H1 (cell line): Measurements from ENCODE around the gene SCAPER. TPM values are rescaled to one million over a fixed set of nuclear protein-coding genes. Genes with fewer than 3 reads are reported as not detected.

ENCODE experiments used
- CTCF ChIA-PET: fragments of 300-600 bp; sonication (Branson Sonifier 250); formaldehyde crosslinking; loops from one replicate; lab custom pipeline; 2021; ENCODE audit not compliant: partially characterized antibody; lab: Charles Lee
- POLR2A ChIA-PET: fragments of 300-600 bp; sonication (Branson Sonifier 250); formaldehyde crosslinking; loops from one replicate; lab custom pipeline; 2021; ENCODE audit warnings: inconsistent platforms; ENCODE audit not compliant: partially characterized antibody; lab: Charles Lee
- DNase-seq, 2 experiments: peaks; one replicate each; pipeline versions ENCODE4 v3.0.0 to v3.0.0-alpha.2; 2010 to 2022; ENCODE audit warnings: low spot score in 2 of 2, low read depth in 1 of 2, mixed read lengths in 1 of 2
- FAIRE-seq: peaks from 2 replicates; lab custom pipeline; 2011; peaks lifted over from hg19 to GRCh38; lab: Jason Lieb, UNC
- H2AFZ ChIP-seq: 2 replicates; pipeline ENCODE4 v1.8.1; 2012; ENCODE audit warnings: low read length, inconsistent platforms
- H2AK5ac ChIP-seq: 2 replicates; pipeline ENCODE4 v1.6.1; 2013; ENCODE audit warnings: low read depth, low read length
- H2BK120ac ChIP-seq: replicated peaks from 2 replicates; pipeline ENCODE3; 2013; ENCODE audit warnings: low read depth, low read length, inconsistent platforms
- H2BK12ac ChIP-seq: 2 replicates; pipeline ENCODE4 v1.6.1; 2013; ENCODE audit warnings: low read depth, low read length
- H2BK15ac ChIP-seq: 2 replicates; pipeline ENCODE4 v1.6.1; 2013; ENCODE audit warnings: low read length
- H2BK20ac ChIP-seq: 2 replicates; pipeline ENCODE4 v1.6.1; 2013; ENCODE audit warnings: low read length
- H2BK5ac ChIP-seq: 2 replicates; pipeline ENCODE4 v1.6.1; 2013; ENCODE audit warnings: low read depth, low read length
- H3K14ac ChIP-seq: 2 replicates; pipeline ENCODE4 v1.6.1; 2013; ENCODE audit warnings: inconsistent platforms; ENCODE audit not compliant: insufficient read length
- H3K18ac ChIP-seq: 2 replicates; pipeline ENCODE4 v1.6.1; 2013; ENCODE audit warnings: low read length; ENCODE audit errors: extremely low read depth
- H3K23ac ChIP-seq: 2 replicates; pipeline ENCODE4 v1.6.1; 2013; ENCODE audit warnings: inconsistent platforms; ENCODE audit not compliant: insufficient read length
- H3K23me2 ChIP-seq: 2 replicates; pipeline ENCODE4 v1.6.1; 2013; ENCODE audit warnings: low read depth, low read length
- H3K27ac ChIP-seq: 2 replicates; pipeline ENCODE4 v1.6.1; 2011; ENCODE audit warnings: low read depth, low read length, inconsistent platforms
- H3K27me3 ChIP-seq, 4 experiments: replicated peaks in 1 of 4; 1 replicate in 1 of 4; 2 replicates in 3 of 4; pipeline versions ENCODE4 v1.6.1 to v1.8.1; 2011 to 2013; ENCODE audit warnings: low read length in 3 of 4, mild to moderate bottlenecking in 3 of 4, inconsistent platforms in 2 of 4, mixed read lengths in 2 of 4, moderate library complexity in 1 of 4; ENCODE audit not compliant: control insufficient read depth in 3 of 4, insufficient read depth in 3 of 4; ENCODE audit errors: extremely low read depth in 1 of 4
- H3K36me3 ChIP-seq, 4 experiments: 2 replicates each; pipeline versions ENCODE4 v1.6.1 to v1.8.1; 2011 to 2013; ENCODE audit warnings: mild to moderate bottlenecking in 4 of 4, low read length in 3 of 4, moderate library complexity in 2 of 4, control low read depth in 1 of 4, inconsistent platforms in 1 of 4; ENCODE audit not compliant: insufficient read depth in 4 of 4, control insufficient read depth in 2 of 4
- H3K4ac ChIP-seq: replicated peaks from 2 replicates; pipeline ENCODE3; 2013; ENCODE audit warnings: low read length, low read depth, mixed read lengths, inconsistent platforms; ENCODE audit not compliant: insufficient read length
- H3K4me1 ChIP-seq, 4 experiments: replicated peaks in 1 of 4; 1 replicate in 1 of 4; 2 replicates in 3 of 4; pipeline versions ENCODE4 v1.6.1 to v1.8.1; 2011 to 2013; ENCODE audit warnings: low read length in 3 of 4, inconsistent platforms in 2 of 4, mixed read lengths in 1 of 4; ENCODE audit not compliant: insufficient read depth in 4 of 4, control insufficient read depth in 3 of 4
- H3K4me2 ChIP-seq, 2 experiments: 2 replicates each; pipeline versions ENCODE4 v1.6.1 to v1.8.1; 2011 to 2013; ENCODE audit warnings: low read depth in 2 of 2, low read length in 2 of 2, control low read depth in 1 of 2, inconsistent platforms in 1 of 2, mild to moderate bottlenecking in 1 of 2; ENCODE audit not compliant: insufficient read depth in 1 of 2
- H3K4me3 ChIP-seq, 4 experiments: fragments of 200-600, 300-600 bp in 1 of 4; sonication (generic), shearing (Covaris generic), sonication (Bioruptor Twin) in 1 of 4; 2 replicates each; pipeline versions ENCODE4 v1.5.1 to v1.8.1; 2011 to 2016; ENCODE audit warnings: low read length in 4 of 4, low read depth in 3 of 4, control low read depth in 2 of 4, inconsistent platforms in 2 of 4, mild to moderate bottlenecking in 2 of 4, mixed read lengths in 1 of 4, moderate library complexity in 1 of 4; ENCODE audit not compliant: insufficient read depth in 2 of 4; ENCODE audit errors: extremely low read depth in 1 of 4
- H3K56ac ChIP-seq: replicated peaks from 2 replicates; pipeline ENCODE3; 2013; ENCODE audit warnings: low read depth, mild to moderate bottlenecking, mixed read lengths, low read length, inconsistent platforms; ENCODE audit not compliant: insufficient read length
- H3K79me1 ChIP-seq: 2 replicates; pipeline ENCODE4 v1.6.1; 2013; ENCODE audit warnings: low read depth, low read length, control low read depth
- H3K79me2 ChIP-seq, 2 experiments: 2 replicates each; pipeline versions ENCODE4 v1.6.1 to v1.8.1; 2012 to 2013; ENCODE audit warnings: low read length in 2 of 2, mild to moderate bottlenecking in 2 of 2, inconsistent platforms in 1 of 2; ENCODE audit not compliant: insufficient read depth in 2 of 2, control insufficient read depth in 1 of 2
- H3K9ac ChIP-seq, 4 experiments: replicated peaks in 1 of 4; 1 replicate in 1 of 4; 2 replicates in 3 of 4; pipeline versions ENCODE4 v1.6.1 to v1.8.1; 2011 to 2013; ENCODE audit warnings: low read depth in 3 of 4, low read length in 3 of 4, control low read depth in 2 of 4, mild to moderate bottlenecking in 2 of 4, moderate library complexity in 2 of 4, inconsistent platforms in 1 of 4; ENCODE audit errors: extremely low read depth in 1 of 4
- H3K9me3 ChIP-seq, 2 experiments: 2 replicates each; pipeline versions ENCODE4 v1.6.1 to v1.8.1; 2012 to 2013; ENCODE audit warnings: mild to moderate bottlenecking in 2 of 2, moderate library complexity in 2 of 2, control low read depth in 1 of 2, inconsistent platforms in 1 of 2, low read depth in 1 of 2, low read length in 1 of 2, mixed read lengths in 1 of 2; ENCODE audit not compliant: insufficient read depth in 2 of 2
- H4K20me1 ChIP-seq, 2 experiments: replicated peaks in 1 of 2; 2 replicates each; pipeline versions ENCODE3 to v1.8.1; 2011 to 2013; ENCODE audit warnings: inconsistent platforms in 2 of 2, low read length in 2 of 2, mild to moderate bottlenecking in 1 of 2; ENCODE audit not compliant: insufficient read depth in 2 of 2, control insufficient read depth in 1 of 2
- H4K5ac ChIP-seq: 2 replicates; pipeline ENCODE4 v1.6.1; 2013; ENCODE audit warnings: low read length, low read depth, mixed read lengths, inconsistent platforms; ENCODE audit not compliant: insufficient read length
- H4K8ac ChIP-seq: 2 replicates; pipeline ENCODE4 v1.8.0; 2013; ENCODE audit warnings: mild to moderate bottlenecking, moderate library complexity, low read length, inconsistent platforms; ENCODE audit not compliant: insufficient read depth; ENCODE audit errors: extremely low read depth
- H4K91ac ChIP-seq: replicated peaks from 2 replicates; pipeline ENCODE3; 2013; ENCODE audit warnings: low read length, mixed read lengths, inconsistent platforms; ENCODE audit not compliant: insufficient read length
- CBX8 ChIP-seq: fragments of 300-800, 300-1000 bp; sonication (generic); IDR thresholded peaks from 2 replicates; pipeline ENCODE4 v1.7.1; 2016; ENCODE audit warnings: low read depth, low read length, borderline replicate concordance
- GTF2F1 ChIP-seq: IDR thresholded peaks from 2 replicates; pipeline ENCODE4 v1.6.1; 2012; ENCODE audit warnings: low read depth, low read length, improper control_type of control experiment, borderline replicate concordance
- RNF2 ChIP-seq: fragments of 200-900, 300-1000 bp; sonication (generic); IDR thresholded peaks from 2 replicates; pipeline ENCODE4 v1.7.1; 2016; ENCODE audit warnings: borderline replicate concordance, low read depth, mild to moderate bottlenecking, antibody characterized with exemption, low read length; ENCODE audit not compliant: poor library complexity, severe bottlenecking; ENCODE audit errors: missing control alignments
- WGBS, 2 experiments: shearing (Covaris generic) in 1 of 2; methylation state at CpG; one replicate each; pipeline versions ENCODE4 v1.1.6 to v1.1.7; 2013 to 2015; ENCODE audit warnings: low lambda C conversion rate in 2 of 2, mixed read lengths in 2 of 2, inconsistent platforms in 1 of 2, low coverage in 1 of 2, missing lambda C conversion rate in 1 of 2; ENCODE audit not compliant: insufficient replicate concordance in 2 of 2, insufficient coverage in 1 of 2, insufficient read length in 1 of 2; ENCODE audit errors: extremely low coverage in 1 of 2, missing lambda C conversion rate in 1 of 2; 5-methylcytosine and 5-hydroxymethylcytosine counted together
- polyA plus RNA-seq, 7 experiments: library from polyadenylated mRNA; depleted of rRNA in 3 of 7; stranded (reverse) in 5 of 7; unstranded in 2 of 7; fragments of >200 nt in 5 of 7; fragments of 200-250 nt in 2 of 7; gene quantifications; 1 replicate in 5 of 7; 2 replicates in 1 of 7; 4 replicates in 1 of 7; pipeline versions ENCODE4 v1.2.1 to v1.2.3, GENCODE V29; 2011 to 2013; ENCODE audit warnings: missing spikeins in 2 of 7, mixed read lengths in 2 of 7
- total RNA-seq: library from RNA; stranded (reverse); fragmentation: NEBNext Ultra II Directional; extraction: Animal tissue kit (Norgen Biotek cat#: 25700); gene quantifications from 2 replicates; pipeline ENCODE4 v1.2.1, GENCODE V29; 2021

SCAPER gene
- total and polyA plus RNA-seq, 2 of the 8 experiments (the other 6 are each of a cell fraction or from before 2014, with no cell fraction given): 1.6 to 6.8 TPM

DNA sequence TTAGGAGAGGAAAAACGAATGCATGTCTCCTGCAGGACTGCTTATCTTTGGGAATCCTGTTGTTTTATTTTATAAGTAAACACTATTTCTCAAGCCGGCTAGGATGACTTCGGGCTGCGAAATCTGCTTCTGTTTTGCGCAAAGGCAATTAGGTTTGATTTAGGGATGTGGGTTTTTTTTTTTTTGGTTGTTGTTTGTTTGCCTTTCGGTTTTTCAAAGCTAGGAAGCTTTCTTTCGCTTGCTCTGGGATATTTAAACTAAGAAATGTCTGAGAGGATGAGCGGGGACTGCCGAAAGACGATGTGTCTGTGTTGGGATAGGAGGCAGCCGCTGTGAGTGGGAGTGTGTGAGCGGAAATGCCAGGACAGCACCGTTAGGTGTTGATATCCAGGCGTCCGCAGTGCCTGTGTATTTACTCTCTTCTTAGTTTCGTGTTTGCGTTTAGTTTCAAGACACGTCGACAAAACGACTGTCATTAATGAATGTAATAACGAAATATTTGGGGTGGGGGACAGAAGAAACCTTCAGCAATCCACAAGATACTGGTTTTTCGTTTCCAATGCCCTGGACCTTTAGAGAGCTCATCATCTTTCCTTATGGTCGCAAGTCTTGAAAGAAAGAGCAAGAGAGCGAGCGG, 568.0 kb downstream of the SCAPER start:
- no peak for DNase-seq
- H3K79me1 ChIP-seq: no peaks in the 10 kb centered on the region
- peaks cover 0 to 18% (median 0%) of the 10 kb centered on the region in 4 experiments; a peak in 1 of 8 replicates for H3K36me3 ChIP-seq
- no peaks in the 10 kb centered on the region for H3K79me2 ChIP-seq
- no peak overlapping the region for H4K8ac ChIP-seq
- peaks cover 50 to 83% (median 74%) of the 10 kb centered on the region in 4 experiments for H3K27me3 ChIP-seq
- H3K4ac ChIP-seq: no peak overlapping the region
- H4K20me1 ChIP-seq: peaks cover 10 to 23% of the 10 kb centered on the region in 2 experiments
- no peak overlapping the region for H4K91ac ChIP-seq
- no peak overlapping the region for H3K14ac ChIP-seq
- peak; percentile 84 for TF ChIP-seq RNF2
- peak; percentile 97; the same call in 1 of the 2 replicates for TF ChIP-seq CBX8
- no peak for TF ChIP-seq GTF2F1
- WGBS, 2 experiments: 7% methylated on average over 24 of the region's 25 CpGs; no CpG with 5 or more reads in 1 of the 2 experiments
- peak overlapping the region; percentile 93; the same call in 1 of the 2 replicates for H3K18ac ChIP-seq
- no peak overlapping the region for H3K9ac ChIP-seq
- CTCF ChIA-PET: interaction anchor here (0.6 to 9.2 kb wide), 2 partner anchors 144 to 1611 kb away, joined by 5 to 130 read pairs; no protein-coding TSS in a partner anchor
- H3K4me2 ChIP-seq: peak overlapping the region; percentile 80 to 84
- no peak for FAIRE-seq
- no peak overlapping the region for H4K5ac ChIP-seq
- H2BK15ac ChIP-seq: no peak overlapping the region
- H3K23me2 ChIP-seq: peaks cover 11% of the 10 kb centered on the region; the same call in 1 of the 2 replicates
- peak overlapping the region; percentile 80; the same call in 1 of the 2 replicates for H2BK12ac ChIP-seq
- peaks cover 0 to 40% (median 25%) of the 10 kb centered on the region in 4 experiments; a peak in 6 of 7 replicates for H3K4me1 ChIP-seq
- H3K4me3 ChIP-seq: peak overlapping the region in 2 of 4 experiments; percentile 25 to 51; a peak in 3 of 8 replicates
- H3K27ac ChIP-seq: no peak overlapping the region
- no peak overlapping the region for H3K23ac ChIP-seq
- no peak overlapping the region for H2AFZ ChIP-seq
- POLR2A ChIA-PET: interaction anchor here (0.9 to 4.8 kb wide), 10 partner anchors 9 to 151 kb away, joined by 3 to 55 read pairs (median 5); partner anchors contain the start of gene ETFA
- no peak overlapping the region for H3K56ac ChIP-seq
- H2BK120ac ChIP-seq: no peak overlapping the region
- no peak overlapping the region for H2BK20ac ChIP-seq
- H2BK5ac ChIP-seq: no peak overlapping the region
- peaks cover 0 to 3% of the 10 kb centered on the region in 2 experiments; a peak in 1 of 4 replicates for H3K9me3 ChIP-seq
- H2AK5ac ChIP-seq: 0 out of 2 replicates have a peak overlapping the region, but pooled peaks have one; percentile 60
